ENCODE results near the gene NRAS.
A peak's percentile ranks its signal among the peaks of the same experiment; 100 is the strongest.

NRAS gene

GRCh38 chr1:114677691-114678090 lies 38.9 kb downstream of the NRAS start:
- H3K4me3 ChIP-seq (ENCODE audit: low read depth, low read length): no peak overlapping the region
- no peak for TF ChIP-seq CTCF (IDR thresholded peaks at IDR 0.05; ENCODE audit: low read depth, low read length)

GRCh38 chr1:114676115-114676514 lies 40.5 kb downstream of the NRAS start:
- TF ChIP-seq CTCF (IDR thresholded peaks at IDR 0.05; ENCODE audit: low read depth, low read length): no peak
- no peak overlapping the region for H3K4me3 ChIP-seq (ENCODE audit: low read depth, low read length)

GRCh38 chr1:114671939-114672275 lies 44.7 kb downstream of the NRAS start:
- TF ChIP-seq CTCF (IDR thresholded peaks at IDR 0.05; ENCODE audit: low read depth, low read length): no peak
- no peak overlapping the region for H3K4me3 ChIP-seq (ENCODE audit: low read depth, low read length)

GRCh38 chr1:114671011-114671938 lies 45.3 kb downstream of the NRAS start:
- no peak for TF ChIP-seq CTCF (IDR thresholded peaks at IDR 0.05; ENCODE audit: low read depth, low read length)
- H3K4me3 ChIP-seq (ENCODE audit: low read depth, low read length): no peak overlapping the region

GRCh38 chr1:114670083-114671010 lies 46.2 kb downstream of the NRAS start:
- peak overlapping the region; percentile 70 for H3K4me3 ChIP-seq (ENCODE audit: low read depth, low read length)
- TF ChIP-seq CTCF (IDR thresholded peaks at IDR 0.05; ENCODE audit: low read depth, low read length): no peak

GRCh38 chr1:114669562-114670082 lies 46.9 kb downstream of the NRAS start, which contains the start of gene DENND2C:
TSS of gene DENND2C (minus strand) at chr1:114670049. CDS start at chr1:114625984, 44,065 bp downstream.
- H3K4me3 ChIP-seq (ENCODE audit: low read depth, low read length): peak within 1 kb of the TSS; percentile 70
- no peak for TF ChIP-seq CTCF (IDR thresholded peaks at IDR 0.05; ENCODE audit: low read depth, low read length)

All from WI38 (cell line).